Effector CD4-positive, alpha-beta T cell (primary cell): ENCODE data around the gene CCNO. TPM values are rescaled to one million over a fixed set of nuclear protein-coding genes. Genes with fewer than 3 reads are reported as not detected.

Source experiments
- DNase-seq: peaks from one replicate; pipeline ENCODE4 v3.0.0-alpha.2; 2020
- total RNA-seq: gene quantifications from one replicate; lab custom pipeline; 2026; lab: John Stamatoyannopoulos, UW

CCNO gene, protein sequence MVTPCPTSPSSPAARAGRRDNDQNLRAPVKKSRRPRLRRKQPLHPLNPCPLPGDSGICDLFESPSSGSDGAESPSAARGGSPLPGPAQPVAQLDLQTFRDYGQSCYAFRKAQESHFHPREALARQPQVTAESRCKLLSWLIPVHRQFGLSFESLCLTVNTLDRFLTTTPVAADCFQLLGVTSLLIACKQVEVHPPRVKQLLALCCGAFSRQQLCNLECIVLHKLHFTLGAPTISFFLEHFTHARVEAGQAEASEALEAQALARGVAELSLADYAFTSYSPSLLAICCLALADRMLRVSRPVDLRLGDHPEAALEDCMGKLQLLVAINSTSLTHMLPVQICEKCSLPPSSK
- total RNA-seq: not detected

DNA sequence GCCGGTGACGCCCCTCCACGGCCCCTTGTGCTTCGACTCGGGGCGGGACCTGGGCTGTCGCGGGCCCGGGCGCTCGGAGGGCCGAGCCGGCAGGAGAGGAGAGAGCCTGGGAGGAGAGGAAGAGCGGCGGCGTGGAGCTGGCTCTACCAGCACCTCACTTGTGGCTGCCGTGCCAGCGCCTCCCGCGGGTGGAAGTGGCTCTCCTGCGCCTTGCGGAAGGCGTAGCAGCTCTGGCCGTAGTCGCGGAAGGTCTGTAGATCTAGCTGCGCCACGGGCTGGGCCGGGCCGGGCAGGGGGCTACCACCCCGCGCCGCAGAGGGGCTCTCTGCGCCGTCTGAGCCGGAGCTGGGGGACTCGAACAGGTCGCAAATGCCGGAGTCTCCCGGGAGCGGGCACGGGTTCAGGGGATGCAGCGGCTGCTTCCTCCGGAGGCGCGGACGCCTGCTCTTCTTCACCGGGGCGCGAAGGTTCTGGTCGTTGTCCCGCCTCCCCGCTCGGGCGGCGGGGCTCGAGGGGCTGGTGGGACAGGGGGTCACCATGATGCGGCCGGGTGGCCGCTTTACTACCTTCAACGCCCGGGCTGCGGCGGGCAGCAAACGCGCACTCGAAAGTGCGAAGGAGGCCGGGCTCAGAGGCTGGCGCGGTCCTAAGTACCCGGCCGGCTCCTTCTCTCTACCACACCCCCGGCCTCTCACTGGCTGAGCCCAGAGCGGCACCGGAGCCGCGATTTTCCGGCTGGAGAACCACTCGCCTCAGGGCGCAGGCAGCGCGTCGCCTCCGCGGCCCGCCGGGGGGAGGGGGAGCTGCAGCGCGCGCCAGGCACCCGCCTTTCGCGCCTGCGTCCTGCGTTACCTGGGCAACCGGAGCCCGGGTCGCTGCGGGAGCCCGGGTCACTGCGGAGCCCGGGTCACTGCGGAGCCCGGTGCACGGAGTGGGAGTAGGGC is at the start of gene CCNO:
Gene CCNO (minus strand): TSS at position 624 of the 944 bp plus-strand sequence. CDS start 85 bp downstream, at position 539.
- DNase-seq: peak; percentile 44

DNA sequence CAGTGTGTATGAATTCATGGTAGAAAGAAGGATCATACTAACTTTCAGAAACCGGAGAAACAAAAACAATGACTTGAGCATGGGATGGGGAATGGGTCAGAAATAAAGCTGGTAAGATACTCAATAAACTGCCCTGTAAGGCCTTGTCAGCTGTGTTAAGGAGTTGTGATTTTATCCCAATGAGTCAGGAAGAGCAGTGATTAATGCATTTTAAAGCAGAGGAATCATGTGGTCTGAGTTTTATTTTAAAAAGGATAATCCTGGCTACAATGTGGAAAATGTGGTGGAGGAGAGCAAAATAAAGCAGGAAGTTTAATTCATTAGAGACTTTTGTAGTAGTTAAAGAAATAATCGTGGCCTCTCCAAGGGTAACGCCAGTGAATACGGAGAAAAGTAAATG is 45.4 kb upstream of the CCNO start:
- DNase-seq: no peak

DNA sequence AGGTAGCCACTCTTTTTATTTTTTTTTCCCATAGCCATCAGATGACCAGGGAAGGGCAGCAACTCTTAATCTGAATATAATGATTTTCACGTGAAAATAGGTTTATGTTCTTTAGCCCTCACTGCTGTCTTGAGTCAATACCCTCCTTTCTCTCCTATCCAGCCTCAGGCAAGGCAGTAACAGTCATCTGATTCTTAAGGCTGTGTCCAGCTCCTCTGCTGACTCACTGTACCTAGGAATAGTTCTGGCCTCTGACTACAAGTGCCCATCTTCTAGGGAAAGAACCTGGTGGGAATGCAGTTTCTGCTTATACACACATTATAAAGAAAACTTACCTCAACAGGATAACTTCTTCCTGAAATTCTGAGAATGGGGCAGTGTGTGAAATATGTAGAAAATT is 43.4 kb upstream of the CCNO start:
- no peak for DNase-seq

DNA sequence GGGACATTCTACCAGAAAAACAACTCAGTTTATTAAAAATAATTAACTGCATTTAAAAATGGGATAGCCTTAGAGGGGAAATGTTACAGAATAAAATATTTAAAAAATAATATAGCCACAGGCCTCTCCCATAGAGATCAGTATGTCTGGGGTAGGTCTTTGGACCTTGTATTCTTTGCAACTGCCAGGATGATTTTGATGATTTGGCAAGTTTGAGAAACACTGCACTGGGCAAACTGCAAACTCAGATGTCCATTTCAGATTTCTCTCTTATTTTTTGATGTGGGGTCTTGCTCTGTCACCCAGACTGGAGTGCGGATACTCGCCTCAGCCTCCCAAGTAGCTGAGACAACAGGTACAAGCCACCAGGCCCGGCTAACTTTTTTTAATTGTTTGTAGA is 24.9 kb upstream of the CCNO start:
- no peak for DNase-seq

DNA sequence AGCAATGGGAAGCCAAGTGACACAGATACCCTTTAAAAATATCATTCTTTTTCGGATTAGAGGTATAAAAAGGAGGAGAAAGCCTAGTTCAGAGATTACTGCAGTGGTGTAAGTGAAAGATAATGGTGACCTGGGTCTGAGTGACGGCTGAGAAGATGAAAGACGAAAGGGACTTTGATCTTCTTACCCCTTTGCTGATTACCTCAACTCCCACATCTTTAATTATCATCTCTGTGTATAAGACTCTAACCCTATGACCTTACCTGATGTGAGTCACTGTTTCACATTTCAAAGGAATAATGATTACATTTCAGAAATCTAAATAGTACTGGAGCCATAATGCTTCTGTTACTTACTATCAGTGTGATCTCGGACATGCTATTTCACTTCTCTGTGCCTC is 21.4 kb upstream of the CCNO start:
- DNase-seq: no peak

DNA sequence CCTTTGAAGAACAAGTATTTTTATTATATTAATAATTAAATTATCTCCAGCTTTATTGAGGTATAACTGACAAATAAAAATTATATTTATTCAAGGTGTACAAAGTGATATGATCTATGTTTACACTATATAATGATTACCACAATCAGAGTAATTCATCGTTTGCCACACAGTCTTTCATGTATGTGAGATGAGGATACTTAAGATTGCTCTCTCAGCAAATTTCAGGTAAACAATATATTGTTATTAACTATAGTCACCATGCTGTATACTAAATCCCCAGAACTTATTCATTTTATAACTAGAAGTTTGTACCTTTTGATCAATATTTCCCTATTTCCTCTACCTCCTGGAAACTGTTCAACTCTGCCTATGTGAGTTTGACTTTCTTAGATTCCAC is 16.7 kb upstream of the CCNO start:
- DNase-seq: no peak

DNA sequence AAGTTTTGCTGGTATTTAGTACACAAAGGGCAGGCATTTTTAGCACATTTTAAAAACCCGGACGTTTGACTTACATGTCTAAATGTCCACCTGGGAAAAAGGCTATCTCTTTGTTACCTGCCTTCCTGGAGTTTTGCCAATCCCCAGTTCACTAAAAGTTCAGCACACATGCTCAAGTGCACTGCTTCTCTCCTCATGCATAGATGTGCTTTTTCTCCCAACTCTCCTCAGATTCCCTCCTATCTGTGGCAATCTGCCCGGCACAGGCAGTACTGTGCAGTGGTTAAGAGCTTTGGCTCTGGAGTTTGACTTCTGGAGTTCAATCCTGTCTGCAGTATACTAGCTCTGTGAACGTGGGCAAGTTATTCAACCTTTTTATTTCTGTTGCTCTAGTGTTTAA is 8.3 kb upstream of the CCNO start:
- DNase-seq: no peak

DNA sequence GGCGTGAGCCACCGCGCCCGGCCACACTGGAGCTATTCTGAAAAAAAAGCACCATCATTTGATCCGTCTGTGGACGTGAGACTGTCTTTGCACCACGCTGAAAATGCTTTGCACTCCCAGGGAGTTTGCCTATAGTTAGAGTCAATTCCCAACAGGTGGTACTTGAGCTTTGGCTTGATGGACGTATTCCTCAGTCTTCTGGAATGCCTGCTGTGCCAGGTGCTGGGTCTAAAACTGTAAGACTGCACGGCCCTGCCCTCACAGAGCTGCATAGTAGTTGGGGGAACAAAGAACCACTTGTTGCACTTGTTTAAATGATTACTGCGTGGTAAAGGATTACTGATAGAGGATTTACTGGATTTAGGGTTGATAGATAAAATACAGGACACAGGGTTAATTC is 3.4 kb upstream of the CCNO start:
- DNase-seq: no peak

DNA sequence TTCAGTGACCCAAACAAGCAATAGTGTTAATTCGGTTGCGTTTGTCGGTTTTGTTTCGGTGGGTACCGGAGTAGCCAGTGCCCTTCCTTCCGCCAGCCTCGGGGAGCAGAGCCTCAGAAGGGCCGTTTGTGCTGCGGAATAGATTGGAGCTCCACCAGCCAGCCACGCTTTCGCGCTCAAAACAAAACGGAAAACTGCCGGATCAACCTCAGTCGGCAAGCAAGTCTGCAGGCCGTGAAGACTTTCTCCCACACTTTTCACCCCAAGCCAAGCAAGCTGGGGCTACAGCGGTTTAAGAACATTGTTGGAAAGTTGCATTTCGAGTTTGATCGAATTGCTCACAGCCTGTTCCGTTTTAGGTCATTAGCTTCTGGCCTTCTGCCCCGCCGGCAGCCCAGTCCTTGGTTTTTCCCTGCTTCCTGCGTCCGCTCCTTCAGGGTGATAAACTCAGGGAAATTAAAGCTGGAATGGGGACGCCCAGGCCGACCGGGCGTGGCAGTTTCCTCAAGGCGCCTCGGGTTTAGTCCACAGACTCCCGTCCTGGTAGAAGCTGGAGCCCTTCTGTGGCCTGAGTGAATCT is 803 bp upstream of the CCNO start:
- no peak for DNase-seq

DNA sequence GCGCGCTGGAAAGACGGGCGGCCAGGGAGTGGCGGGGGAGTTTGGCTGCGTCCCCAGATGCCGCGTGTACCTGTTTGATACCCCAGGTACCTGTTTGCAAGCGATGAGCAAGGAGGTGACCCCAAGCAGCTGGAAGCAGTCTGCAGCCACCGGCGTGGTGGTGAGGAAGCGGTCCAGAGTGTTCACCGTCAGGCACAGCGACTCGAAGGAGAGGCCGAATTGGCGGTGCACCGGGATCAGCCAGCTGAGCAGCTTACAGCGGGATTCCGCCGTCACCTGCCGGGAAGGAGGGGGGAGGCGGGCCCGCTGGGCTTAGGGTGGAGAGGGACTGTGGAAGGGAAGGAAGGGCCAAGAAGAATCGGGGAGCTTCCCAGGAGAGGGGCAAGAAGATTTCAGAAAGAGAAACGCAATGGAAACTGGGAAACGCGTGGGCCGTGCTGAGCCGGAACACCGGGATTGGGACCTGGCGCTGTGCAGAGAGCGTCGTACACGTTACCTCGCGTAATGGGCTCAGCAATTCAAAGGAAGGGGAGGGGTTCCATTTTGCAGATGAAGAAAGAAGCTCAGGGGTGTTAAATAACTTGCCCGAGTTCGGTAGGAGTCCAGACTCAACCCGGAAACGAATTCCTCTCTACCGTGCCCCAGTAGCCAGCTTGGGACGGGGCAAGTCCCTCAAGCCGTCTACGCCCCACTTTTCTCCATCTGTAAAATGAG is 980 bp downstream of the CCNO start:
- no peak for DNase-seq

DNA sequence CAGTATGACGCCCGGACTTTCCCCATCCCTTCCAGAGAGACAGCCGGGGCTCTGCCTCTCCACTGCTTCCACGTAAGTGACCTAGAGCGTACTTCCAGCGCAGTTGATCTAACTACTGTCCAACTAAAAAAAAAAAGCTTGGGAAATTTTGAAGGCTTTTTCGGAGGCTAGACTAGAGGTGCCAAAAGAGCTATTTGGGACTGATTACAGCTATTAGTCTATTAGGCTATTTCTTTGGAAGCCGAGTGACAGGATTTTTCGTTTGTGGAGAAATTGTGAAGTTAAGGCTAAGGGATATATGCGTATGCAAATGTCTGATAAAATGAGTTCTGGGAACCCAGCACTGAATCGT is 1.5 kb downstream of the CCNO start:
- no peak for DNase-seq

DNA sequence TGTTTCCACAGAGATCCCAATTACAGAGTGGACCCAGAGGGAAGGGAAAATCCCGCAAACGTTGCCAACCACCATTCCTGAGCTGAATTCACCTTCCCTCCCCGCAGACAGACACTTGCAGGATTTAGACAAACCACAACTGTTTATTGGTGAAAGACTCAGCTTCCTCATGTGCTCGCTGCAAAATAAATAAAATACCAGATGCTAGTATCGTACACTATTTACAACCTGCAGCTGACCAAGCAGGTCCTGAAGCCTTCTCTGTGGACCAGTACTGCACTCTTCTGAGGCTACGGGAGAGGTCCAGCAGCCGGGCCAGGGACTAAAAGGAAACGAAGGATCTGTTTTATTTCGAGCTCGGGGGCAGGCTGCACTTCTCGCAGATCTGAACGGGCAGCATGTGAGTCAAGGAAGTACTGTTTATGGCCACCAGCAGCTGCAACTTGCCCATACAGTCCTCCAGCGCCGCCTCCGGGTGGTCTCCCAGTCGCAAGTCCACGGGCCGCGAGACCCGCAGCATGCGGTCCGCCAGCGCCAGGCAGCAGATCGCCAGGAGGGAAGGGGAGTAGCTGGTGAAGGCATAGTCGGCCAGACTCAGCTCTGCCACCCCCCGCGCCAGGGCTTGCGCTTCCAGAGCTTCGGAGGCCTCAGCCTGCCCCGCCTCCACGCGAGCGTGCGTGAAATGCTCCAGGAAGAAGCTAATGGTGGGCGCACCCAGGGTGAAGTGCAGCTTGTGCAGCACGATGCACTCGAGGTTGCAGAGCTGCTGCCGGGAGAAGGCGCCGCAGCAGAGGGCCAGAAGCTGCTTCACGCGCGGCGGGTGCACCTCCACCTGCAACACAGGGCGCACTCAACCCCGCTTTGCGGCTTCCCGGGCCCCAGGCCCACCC is 2.1 kb downstream of the CCNO start:
- no peak for DNase-seq

DNA sequence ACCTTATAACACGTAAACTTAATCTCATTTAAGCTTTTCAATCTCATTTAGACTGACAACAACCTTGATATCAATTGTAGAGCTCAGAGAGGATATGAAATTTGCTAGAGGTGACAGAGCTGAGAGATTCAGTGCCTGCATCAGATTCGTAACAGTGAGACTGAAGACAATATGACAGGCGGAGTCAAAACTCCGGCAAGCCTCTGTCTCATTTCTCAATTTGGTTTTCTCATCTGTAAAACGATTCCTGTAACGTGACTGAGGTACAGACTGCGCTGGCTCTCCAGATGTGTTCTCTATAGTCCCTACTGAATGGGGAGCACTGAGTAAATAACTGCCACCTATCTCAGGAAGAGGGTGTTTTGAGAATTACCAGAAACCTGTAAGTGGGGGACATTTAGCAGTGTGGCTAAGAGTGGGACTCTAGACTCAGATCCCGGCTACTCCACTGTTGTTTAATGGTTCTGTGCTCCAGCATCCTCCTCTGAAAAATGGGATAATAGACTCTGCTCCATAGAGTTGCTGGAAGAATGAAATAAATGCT is 3.2 kb downstream of the CCNO start:
- DNase-seq: no peak

DNA sequence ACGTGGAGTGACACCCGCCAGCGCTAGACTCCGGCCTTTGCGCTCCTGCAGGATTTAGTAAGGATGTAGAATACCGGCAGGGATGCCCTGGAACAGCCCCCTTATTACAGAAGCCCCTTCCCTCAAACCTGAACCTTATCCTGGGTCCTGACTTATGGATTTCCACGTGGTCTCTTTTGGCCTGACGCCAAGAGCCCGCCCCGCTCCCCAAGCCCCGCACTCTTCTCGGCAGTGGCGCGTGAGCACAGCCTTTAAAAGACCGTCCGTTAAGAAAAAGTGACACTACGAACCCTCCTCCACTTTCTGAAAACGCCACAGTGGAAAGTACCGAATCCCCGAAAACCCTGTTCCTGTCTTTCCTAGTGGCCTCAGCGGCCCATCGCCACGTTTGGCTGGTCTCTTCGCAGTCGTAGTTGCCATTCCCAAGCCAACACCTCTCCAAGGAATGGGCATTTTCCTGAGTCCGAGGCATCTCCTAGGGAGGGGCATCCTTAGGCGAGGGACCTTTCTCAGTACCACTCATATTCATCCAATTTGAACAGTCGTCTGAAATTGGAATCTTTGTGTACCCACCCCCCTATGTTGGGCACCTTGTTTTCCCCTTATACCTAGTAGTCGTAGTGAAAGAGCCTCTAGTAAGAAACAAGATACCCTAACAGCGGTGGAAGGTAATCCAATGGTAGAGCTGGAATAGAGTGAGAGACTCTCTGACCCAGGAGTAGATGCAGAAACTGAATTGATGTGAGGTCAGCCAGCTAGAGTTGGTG is 5.6 kb downstream of the CCNO start:
- no peak for DNase-seq

DNA sequence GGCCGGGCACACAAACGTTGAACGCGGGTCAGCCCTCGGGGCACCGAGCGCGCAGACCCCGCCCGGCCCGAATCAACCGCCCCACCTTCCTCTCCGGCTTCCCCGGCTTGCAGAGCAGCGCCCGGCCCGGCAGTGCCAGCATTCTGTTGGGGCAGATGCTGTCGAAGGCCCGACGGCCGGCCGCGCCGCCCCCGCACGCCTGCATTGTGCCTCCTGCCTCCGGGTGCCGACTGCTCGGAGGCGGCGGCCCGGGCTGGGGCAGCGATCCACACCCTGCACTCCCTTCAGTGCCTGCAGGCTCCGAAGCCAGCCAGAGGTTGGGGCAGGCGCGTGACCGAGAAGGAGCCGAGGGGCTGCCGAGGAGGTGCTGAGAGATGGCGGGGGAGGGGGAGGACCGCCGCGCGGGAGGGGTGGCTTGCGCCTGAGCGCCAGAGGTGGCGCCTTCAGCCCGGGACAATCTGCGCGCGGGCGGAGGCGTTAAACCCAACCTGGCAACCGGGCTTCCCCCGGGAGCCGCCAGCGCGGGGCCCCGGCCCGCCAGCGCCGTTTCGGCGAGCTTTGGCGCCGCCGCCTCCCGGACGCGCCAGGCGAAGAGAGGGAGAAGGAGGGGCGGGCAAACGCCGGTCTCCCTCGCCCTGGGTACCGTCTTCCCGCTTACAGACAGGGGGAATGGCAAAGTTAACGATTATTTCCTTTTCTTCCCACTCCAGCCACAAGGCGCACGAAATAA is 6.3 kb downstream of the CCNO start, which contains the start of gene MCIDAS:
Gene MCIDAS (minus strand): TSS at position 382 of the 730 bp plus-strand sequence. CDS start 177 bp downstream, at position 205.
- DNase-seq: peak; percentile 21

DNA sequence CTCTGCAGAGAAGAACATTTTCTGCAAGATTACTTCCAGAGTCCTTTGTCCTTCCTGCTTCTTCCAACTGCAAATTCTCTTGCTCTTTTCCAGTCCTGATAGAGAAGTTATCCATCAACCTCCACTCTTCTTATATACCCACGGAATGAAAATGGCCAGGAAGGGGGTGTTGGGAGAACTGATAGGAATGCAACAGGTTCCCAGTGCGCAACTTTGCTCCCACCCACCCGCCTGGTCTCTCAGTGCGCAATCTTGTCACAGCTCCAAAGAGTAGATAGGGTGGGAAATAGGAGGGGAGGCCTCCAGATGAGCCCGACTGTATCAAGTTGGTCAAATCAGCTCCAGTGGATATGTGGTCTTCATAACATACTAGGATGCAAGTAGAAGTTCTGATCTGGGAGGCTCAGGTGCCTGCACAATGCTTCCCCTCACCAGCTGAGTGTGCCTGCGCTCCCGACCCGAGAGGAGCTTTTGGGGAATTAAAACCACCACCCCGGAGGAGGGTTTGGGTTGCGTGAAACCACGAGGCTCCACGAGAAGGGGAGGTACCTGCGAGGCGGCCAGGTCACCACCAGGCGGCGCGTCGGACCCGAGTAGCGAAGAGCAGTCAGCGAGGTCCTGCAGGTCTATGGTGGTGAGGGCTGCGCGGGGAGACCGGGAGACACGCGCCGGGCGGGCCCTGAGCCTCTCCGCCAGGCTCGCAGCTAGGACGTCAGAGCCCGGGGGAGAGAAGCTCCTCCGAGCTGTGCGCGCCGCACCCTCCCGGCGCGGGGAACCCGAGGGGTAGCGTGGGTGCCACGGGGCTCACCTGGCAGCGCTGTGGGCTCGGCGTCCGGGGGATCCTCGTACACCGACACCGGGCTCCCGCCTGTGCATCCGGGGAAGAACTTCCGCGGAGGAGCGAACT is 7.1 kb downstream of the CCNO start:
- no peak for DNase-seq

DNA sequence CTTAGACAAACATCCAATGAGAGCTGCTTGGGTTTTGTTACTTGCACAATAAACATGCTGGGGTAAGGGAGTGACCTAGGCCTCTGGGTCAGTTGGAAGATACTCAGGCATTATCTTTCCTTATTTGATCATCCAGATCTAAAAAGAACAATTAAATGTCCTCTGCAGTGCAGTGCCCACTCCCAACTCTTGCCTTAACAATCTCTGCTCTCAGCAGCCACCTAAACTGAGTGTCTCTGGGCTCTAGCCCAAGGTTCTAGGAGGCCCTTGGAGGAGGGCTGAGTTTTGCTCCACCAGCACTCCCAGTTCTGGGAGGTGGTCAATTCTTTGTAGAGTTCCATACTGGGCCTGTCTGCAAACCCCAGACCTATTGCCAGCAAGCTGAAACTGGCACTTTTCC is 8.1 kb downstream of the CCNO start:
- DNase-seq: no peak

DNA sequence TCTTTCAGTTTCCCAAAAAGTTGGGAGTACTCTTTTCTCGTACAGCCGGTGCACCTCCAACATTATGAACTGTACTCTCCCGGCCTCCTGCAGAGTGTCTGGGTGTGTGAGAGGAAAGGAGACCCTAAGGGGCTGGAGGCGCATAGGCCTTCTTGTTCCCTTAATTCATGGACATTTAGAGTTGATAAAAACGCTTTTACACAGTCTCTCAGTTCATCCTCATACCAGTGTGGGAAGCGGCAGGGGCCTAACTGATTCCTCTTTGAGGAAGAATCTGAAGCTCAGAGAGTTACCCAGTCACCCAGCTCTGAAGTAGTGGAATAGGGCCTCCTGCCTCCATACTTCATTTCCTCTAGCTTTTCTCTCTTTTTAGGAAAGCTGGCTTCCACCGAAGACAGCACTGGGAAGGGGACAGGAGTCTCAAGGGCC is 9.6 kb downstream of the CCNO start:
- no peak for DNase-seq
